SK-N-SH (cell line): ENCODE data around the gene TTC21B. TPM values are rescaled to one million over a fixed set of nuclear protein-coding genes. Genes with fewer than 3 reads are reported as not detected.

Experiments
- CTCF ChIA-PET: fragments of 300-600, 350-600 bp; formaldehyde crosslinking; extraction: SDS; loops from one replicate; lab custom pipeline; 2021; lab: Yijun Ruan, JAX
- POLR2A ChIA-PET: fragments of 350-600 bp; sonication (Branson Sonifier 250); formaldehyde crosslinking; extraction: SDS; loops from one replicate; lab custom pipeline; 2020; ENCODE audit warnings: antibody characterized with exemption, inconsistent platforms; lab: Yijun Ruan, JAX
- DNase-seq: peaks from one replicate; pipeline ENCODE4 v3.0.0; 2012
- H2AFZ ChIP-seq: fragments of 200-600 bp; sonication (generic); 2 replicates; pipeline ENCODE4 v1.8.1; 2016; ENCODE audit warnings: antibody characterized with exemption, mild to moderate bottlenecking, low read depth
- H3F3A ChIP-seq: fragments of 200-600 bp; sonication (generic); replicated peaks from 2 replicates; pipeline ENCODE3; 2016; ENCODE audit warnings: antibody characterized with exemption, mild to moderate bottlenecking; ENCODE audit not compliant: insufficient read depth
- H3K27ac ChIP-seq, 2 experiments: fragments of 200-500 bp in 1 of 2; fragments of 200-600 bp in 1 of 2; sonication (Bioruptor generic) in 1 of 2; sonication (generic), shearing (Covaris generic) in 1 of 2; 2 replicates each; pipeline versions ENCODE4 v1.5.1 to v1.6.1; 2014 to 2016; ENCODE audit warnings: low read depth in 2 of 2, inconsistent platforms in 1 of 2, low read length in 1 of 2, mild to moderate bottlenecking in 1 of 2, mixed read lengths in 1 of 2
- H3K27me3 ChIP-seq: fragments of 200-600 bp; sonication (generic), shearing (Covaris generic); 2 replicates; pipeline ENCODE4 v1.6.1; 2016; ENCODE audit warnings: mixed run types; ENCODE audit not compliant: insufficient read depth
- H3K36me3 ChIP-seq, 2 experiments: fragments of 200-500 bp in 1 of 2; fragments of 200-600 bp in 1 of 2; sonication (Bioruptor generic) in 1 of 2; sonication (generic) in 1 of 2; replicated peaks in 1 of 2; 2 replicates each; pipeline versions ENCODE3 to v1.5.1; 2014 to 2016; ENCODE audit warnings: low read length in 1 of 2, mild to moderate bottlenecking in 1 of 2; ENCODE audit not compliant: insufficient read depth in 2 of 2, control insufficient read depth in 1 of 2
- H3K4me1 ChIP-seq, 2 experiments: fragments of 200-500 bp in 1 of 2; fragments of 200-600 bp in 1 of 2; sonication (Bioruptor generic) in 1 of 2; sonication (generic), shearing (Covaris generic) in 1 of 2; 2 replicates each; pipeline versions ENCODE4 v1.5.1 to v1.6.1; 2014 to 2016; ENCODE audit warnings: low read depth in 1 of 2, low read length in 1 of 2, mixed run types in 1 of 2; ENCODE audit not compliant: insufficient read depth in 2 of 2, control insufficient read depth in 1 of 2
- H3K4me2 ChIP-seq: fragments of 200-600 bp; sonication (generic), shearing (Covaris generic); 2 replicates; pipeline ENCODE4 v1.6.1; 2017; ENCODE audit warnings: mixed run types
- H3K4me3 ChIP-seq, 2 experiments: fragments of 200-500 bp in 1 of 2; fragments of 200-600 bp in 1 of 2; sonication (Bioruptor generic) in 1 of 2; sonication (generic), shearing (Covaris generic) in 1 of 2; 2 replicates each; pipeline versions ENCODE4 v1.5.1 to v1.8.1; 2014 to 2016; ENCODE audit warnings: low read depth in 2 of 2, inconsistent platforms in 1 of 2, low read length in 1 of 2, mild to moderate bottlenecking in 1 of 2, mixed read lengths in 1 of 2, moderate library complexity in 1 of 2
- H3K79me2 ChIP-seq: fragments of 200-600 bp; sonication (generic); 2 replicates; pipeline ENCODE4 v1.8.1; 2017; ENCODE audit warnings: mild to moderate bottlenecking; ENCODE audit not compliant: insufficient read depth
- H3K9ac ChIP-seq: fragments of 200-600 bp; sonication (generic); 2 replicates; pipeline ENCODE4 v1.6.1; 2017; ENCODE audit warnings: mixed run types
- H3K9me2 ChIP-seq: fragments of 200-600 bp; sonication (generic); 2 replicates; pipeline ENCODE4 v1.6.1; 2017; ENCODE audit warnings: mixed run types
- H3K9me3 ChIP-seq: fragments of 200-600 bp; sonication (generic); 2 replicates; pipeline ENCODE4 v1.6.1; 2017; ENCODE audit warnings: mixed run types, mild to moderate bottlenecking, moderate library complexity
- H4K20me1 ChIP-seq: fragments of 200-600 bp; sonication (generic); 2 replicates; pipeline ENCODE4 v1.6.1; 2017; ENCODE audit warnings: mild to moderate bottlenecking, mixed run types; ENCODE audit not compliant: insufficient read depth
- EP300 ChIP-seq, 2 experiments: IDR thresholded peaks; 2 replicates each; pipeline versions ENCODE4 v1.4.0 to v1.6.1; 2012; ENCODE audit warnings: borderline replicate concordance in 1 of 2, low read depth in 1 of 2, low read length in 1 of 2
- EZH2phosphoT487 ChIP-seq: fragments of 200-600 bp; sonication (generic); IDR thresholded peaks from 2 replicates; pipeline ENCODE4 v1.6.1; 2017; ENCODE audit warnings: low read depth, mixed run types, mild to moderate bottlenecking, antibody characterized with exemption, moderate library complexity, borderline replicate concordance
- FOSL2 ChIP-seq: IDR thresholded peaks from 2 replicates; pipeline ENCODE4 v1.4.0; 2012; ENCODE audit warnings: low read depth, mild to moderate bottlenecking, moderate library complexity, borderline replicate concordance
- GATA2 ChIP-seq: sonication (generic); formaldehyde crosslinking; IDR thresholded peaks from 2 replicates; pipeline ENCODE4 v1.5.0; 2020; ENCODE audit warnings: mild to moderate bottlenecking, missing genetic modification reagents
- MXI1 ChIP-seq: IDR thresholded peaks from 2 replicates; pipeline ENCODE4 v1.6.1; 2012; ENCODE audit warnings: mild to moderate bottlenecking, low read depth, low read length, improper control_type of control experiment
- NFIC ChIP-seq: IDR thresholded peaks from 2 replicates; pipeline ENCODE4 v1.4.0; 2012; ENCODE audit warnings: borderline replicate concordance
- POLR2AphosphoS5 ChIP-seq: IDR thresholded peaks from 2 replicates; pipeline ENCODE4 v1.6.1; 2012; ENCODE audit warnings: low read depth, low read length
- RCOR1 ChIP-seq: fragments of 150-350 bp; IDR thresholded peaks from 2 replicates; pipeline ENCODE4 v1.6.1; 2017; ENCODE audit warnings: antibody characterized with exemption, low read length
- TCF12 ChIP-seq: IDR thresholded peaks from 2 replicates; pipeline ENCODE4 v1.4.0; 2012
- TEAD4 ChIP-seq: IDR thresholded peaks from 2 replicates; pipeline ENCODE4 v1.4.0; 2012; ENCODE audit warnings: mild to moderate bottlenecking, borderline replicate concordance; ENCODE audit not compliant: insufficient read depth
- WGBS: methylation state at CpG from one replicate; pipeline ENCODE4 v1.1.6; 2017; ENCODE audit warnings: low lambda C conversion rate; 5-methylcytosine and 5-hydroxymethylcytosine counted together
- polyA plus RNA-seq, 3 experiments: library from polyadenylated mRNA; depleted of rRNA; stranded (reverse); fragments of >200 nt; gene quantifications; 2 replicates each; pipeline ENCODE4 v1.2.3, GENCODE V29; 2012
- TF ChIP-seq, protein P1 (sequence below): IDR thresholded peaks from 2 replicates; pipeline ENCODE4 v1.4.0; 2012; ENCODE audit warnings: low read depth
- TF ChIP-seq, protein P2 (sequence below): IDR thresholded peaks from 2 replicates; pipeline ENCODE4; 2012

Gene TTC21B
- polyA plus RNA-seq, 1 of the 3 experiments (the other 2 are of a cell fraction), result 10.1 TPM

DNA sequence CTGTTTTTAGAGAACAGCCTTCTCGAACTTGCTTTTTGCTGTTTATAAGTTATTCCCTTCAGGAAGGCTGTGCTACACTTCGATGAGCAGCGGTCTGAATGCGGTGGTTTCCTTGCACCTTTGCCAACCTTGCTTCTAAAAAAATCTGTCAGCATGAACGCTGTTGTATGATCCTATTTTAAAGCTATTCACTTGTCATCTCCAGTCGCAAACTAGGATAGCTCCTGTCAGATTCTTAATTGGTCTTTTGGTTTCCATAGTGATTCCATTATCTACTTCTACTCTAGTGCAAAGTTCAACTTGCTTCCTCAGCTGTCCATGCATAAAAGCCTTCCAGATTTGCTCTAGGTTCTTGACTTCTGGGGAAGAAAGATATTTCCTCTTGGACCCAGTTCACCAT lies 83.2 kb downstream of the TTC21B start:
- Histone ChIP-seq H4K20me1 (no peaks in the 10 kb centered on the region), H3K9me3 (no peaks in the 10 kb centered on the region), H2AFZ (no peak overlapping the region), H3F3A (no peaks in the 10 kb centered on the region), H3K9ac (no peak overlapping the region), H3K27me3 (no peaks in the 10 kb centered on the region), H3K4me2 (no peak overlapping the region), H3K27ac (no peak overlapping the region), H3K9me2 (no peaks in the 10 kb centered on the region), H3K36me3 (peaks cover 0 to 18% of the 10 kb centered on the region in 2 experiments), H3K79me2 (no peaks in the 10 kb centered on the region), H3K4me3 (no peak overlapping the region), H3K4me1 (peaks cover 0 to 9% of the 10 kb centered on the region in 2 experiments; a peak in 2 of 4 replicates)
- no peak for DNase-seq
- ChIA-PET CTCF (interaction anchor here (0.7 to 1.3 kb wide), 2 partner anchors 468 to 631 kb away, joined by 3 to 4 read pairs; partner anchors contain the start of gene SCN2A), POLR2A (no interaction called here)
- no peak for TF ChIP-seq GATA2 (CRISPR knock-in tag)
- TF ChIP-seq, protein P1, sequence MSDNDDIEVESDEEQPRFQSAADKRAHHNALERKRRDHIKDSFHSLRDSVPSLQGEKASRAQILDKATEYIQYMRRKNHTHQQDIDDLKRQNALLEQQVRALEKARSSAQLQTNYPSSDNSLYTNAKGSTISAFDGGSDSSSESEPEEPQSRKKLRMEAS, result no peak
- 97% methylated on average over 6 of the region's 6 CpGs for WGBS

DNA sequence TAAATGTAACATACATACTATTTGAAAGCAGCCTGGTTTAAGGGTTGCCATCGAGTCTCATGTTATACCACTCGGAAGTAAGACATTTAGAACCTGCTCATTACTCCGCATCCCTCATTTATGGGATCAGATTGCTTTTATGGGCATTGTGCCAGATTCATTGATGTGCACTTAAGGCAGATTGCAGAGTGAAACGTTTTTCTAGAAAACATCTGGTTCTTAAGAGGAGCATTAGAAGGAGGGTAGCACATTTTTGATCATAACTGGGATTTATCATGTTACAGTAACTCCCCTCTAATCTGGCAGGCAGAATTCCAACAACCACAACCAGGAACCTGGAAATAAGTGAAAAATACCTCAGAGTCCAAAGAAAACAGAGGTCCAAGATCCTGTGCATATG lies 85.4 kb downstream of the TTC21B start:
- ChIA-PET POLR2A (no interaction called here), CTCF (interaction anchor here (1.2 kb wide), 1 partner anchor 168 kb away, joined by 3 read pairs; no protein-coding TSS in a partner anchor)
- H4K20me1 ChIP-seq, result no peaks in the 10 kb centered on the region
- H3F3A ChIP-seq, result no peaks in the 10 kb centered on the region
- no peak overlapping the region for H3K4me2 ChIP-seq
- no peaks in the 10 kb centered on the region for H3K9me3 ChIP-seq
- 44% methylated on average over 4 of the region's 4 CpGs for WGBS
- peak; percentile 33 for DNase-seq
- no peak overlapping the region for H3K9ac ChIP-seq
- no peak overlapping the region for H3K4me3 ChIP-seq
- peaks cover 0 to 13% of the 10 kb centered on the region in 2 experiments for H3K36me3 ChIP-seq
- peaks cover 0 to 15% of the 10 kb centered on the region in 2 experiments; a peak in 2 of 4 replicates for H3K4me1 ChIP-seq
- H3K9me2 ChIP-seq, result no peaks in the 10 kb centered on the region
- no peaks in the 10 kb centered on the region for H3K79me2 ChIP-seq
- H3K27ac ChIP-seq, result no peak overlapping the region; a peak in 1 of 4 replicates
- H3K27me3 ChIP-seq, result no peaks in the 10 kb centered on the region
- H2AFZ ChIP-seq, result no peak overlapping the region
- TF ChIP-seq TCF12, result peak; percentile 76
- peak; percentile 46; the same call in 1 of the 2 replicates for TF ChIP-seq POLR2AphosphoS5
- peak; percentile 75 for TF ChIP-seq NFIC
- TF ChIP-seq EP300 (IDR thresholded peaks at IDR 0.05; ENCODE audit: borderline replicate concordance in 1 of 2, low read depth in 1 of 2, low read length in 1 of 2), result 0 out of 4 replicates have a peak, but pooled peaks of 1 of the 2 experiments have one; percentile 37
- no peak for TF ChIP-seq FOSL2
- TF ChIP-seq EZH2phosphoT487, result no peak
- TF ChIP-seq, protein P2, sequence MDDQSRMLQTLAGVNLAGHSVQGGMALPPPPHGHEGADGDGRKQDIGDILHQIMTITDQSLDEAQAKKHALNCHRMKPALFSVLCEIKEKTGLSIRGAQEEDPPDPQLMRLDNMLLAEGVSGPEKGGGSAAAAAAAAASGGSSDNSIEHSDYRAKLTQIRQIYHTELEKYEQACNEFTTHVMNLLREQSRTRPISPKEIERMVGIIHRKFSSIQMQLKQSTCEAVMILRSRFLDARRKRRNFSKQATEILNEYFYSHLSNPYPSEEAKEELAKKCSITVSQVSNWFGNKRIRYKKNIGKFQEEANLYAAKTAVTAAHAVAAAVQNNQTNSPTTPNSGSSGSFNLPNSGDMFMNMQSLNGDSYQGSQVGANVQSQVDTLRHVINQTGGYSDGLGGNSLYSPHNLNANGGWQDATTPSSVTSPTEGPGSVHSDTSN, result peak; percentile 18; the same call in 1 of the 2 replicates

DNA sequence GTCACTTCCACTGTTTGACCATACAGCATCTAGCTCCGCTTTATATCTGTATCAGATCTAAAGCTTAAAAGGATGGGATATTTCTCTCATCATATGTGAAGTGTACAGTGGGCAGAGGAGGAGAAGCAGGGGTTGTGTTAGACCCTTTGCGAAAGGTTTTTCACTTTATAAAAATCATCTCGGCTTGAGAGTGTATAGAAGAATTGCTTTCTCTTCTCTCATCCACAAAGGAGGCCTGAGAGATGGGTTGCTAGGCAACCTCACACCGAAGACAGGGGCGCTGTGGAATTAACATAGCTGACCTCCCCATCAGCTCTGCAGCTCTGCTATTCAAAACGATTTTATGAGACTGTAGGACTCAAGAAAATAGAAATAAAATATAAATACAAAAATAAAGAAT lies 89.3 kb downstream of the TTC21B start:
- Histone ChIP-seq H3K27ac (peak overlapping the region in 1 of 2 experiments; percentile 69; a peak in 2 of 4 replicates), H3K9me3 (no peaks in the 10 kb centered on the region), H3K27me3 (no peaks in the 10 kb centered on the region), H3F3A (no peaks in the 10 kb centered on the region), H3K9ac (no peak overlapping the region), H2AFZ (no peak overlapping the region), H3K4me1 (peaks cover 0 to 15% of the 10 kb centered on the region in 2 experiments; a peak in 2 of 4 replicates), H3K9me2 (no peaks in the 10 kb centered on the region), H3K4me3 (no peak overlapping the region; a peak in 1 of 4 replicates), H3K4me2 (no peak overlapping the region), H4K20me1 (no peaks in the 10 kb centered on the region), H3K36me3 (no peaks in the 10 kb centered on the region), H3K79me2 (no peaks in the 10 kb centered on the region)
- TF ChIP-seq GATA2 (CRISPR knock-in tag) (peak; percentile 26; the same call in 1 of the 2 replicates), RCOR1 (no peak), MXI1 (no peak), TEAD4 (no peak)
- WGBS, result 54% methylated on average over 6 of the region's 6 CpGs
- ChIA-PET POLR2A (no interaction called here), CTCF (interaction anchor here (0.6 to 2.3 kb wide), 4 partner anchors 9 to 425 kb away, joined by 3 to 23 read pairs (median 4); no protein-coding TSS in a partner anchor)
- DNase-seq, result peak; percentile 42
